Effector CD8-positive, alpha-beta T cell (primary cell): ENCODE measurements around the gene PTPRCAP.

ENCODE experiments used
- DNase-seq: peaks from one replicate; lab custom pipeline; 2025; lab: John Stamatoyannopoulos, UW

Gene PTPRCAP

DNA sequence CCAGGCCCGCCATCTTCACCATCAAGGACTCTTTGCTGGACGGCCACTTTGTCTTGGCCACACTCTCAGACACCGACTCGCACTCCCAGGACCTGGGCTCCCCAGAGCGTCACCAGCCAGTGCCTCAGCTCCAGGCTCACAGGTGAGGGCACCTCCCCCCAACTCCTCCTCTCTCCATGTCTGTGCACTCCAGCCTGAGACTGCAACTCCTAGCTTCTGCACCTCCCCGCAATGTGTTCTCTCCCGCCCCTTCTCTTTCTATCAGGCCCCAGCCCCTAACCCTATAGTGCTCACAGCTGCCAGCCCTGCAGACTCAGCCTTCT lies 41.3 kb downstream of the PTPRCAP start:
- no peak for DNase-seq

DNA sequence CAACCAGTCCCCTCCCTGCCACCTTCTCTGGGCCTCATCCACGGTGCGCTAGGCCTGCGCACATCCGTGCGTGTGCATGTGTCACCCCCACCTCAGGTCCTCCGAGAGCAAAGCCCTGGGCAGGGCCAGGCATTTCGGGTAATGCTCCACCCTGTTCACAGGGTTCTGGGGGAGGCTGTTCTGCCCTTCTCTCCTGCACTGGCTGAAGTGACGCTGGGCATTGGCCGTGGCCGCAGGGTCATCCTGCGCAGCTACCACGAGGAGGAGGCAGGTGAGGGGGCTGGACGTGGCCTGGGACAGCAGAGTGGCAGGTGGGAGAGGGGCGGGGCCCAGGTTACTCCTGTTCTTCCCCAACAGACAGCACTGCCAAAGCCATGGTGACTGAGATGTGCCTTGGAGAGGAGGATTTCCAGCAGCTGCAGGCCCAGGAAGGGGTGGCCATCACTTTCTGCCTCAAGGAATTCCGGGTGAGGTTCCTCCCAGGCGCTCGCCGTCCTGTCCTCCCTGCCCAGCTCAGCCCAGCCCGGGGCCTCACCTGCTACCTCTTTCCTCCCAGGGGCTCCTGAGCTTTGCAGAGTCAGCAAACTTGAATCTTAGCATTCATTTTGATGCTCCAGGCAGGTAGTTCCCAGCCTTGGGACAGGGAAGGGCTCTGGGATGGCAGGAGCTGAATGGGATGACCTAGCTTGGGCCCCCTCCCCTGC lies 41.8 kb downstream of the PTPRCAP start:
- DNase-seq = no peak

DNA sequence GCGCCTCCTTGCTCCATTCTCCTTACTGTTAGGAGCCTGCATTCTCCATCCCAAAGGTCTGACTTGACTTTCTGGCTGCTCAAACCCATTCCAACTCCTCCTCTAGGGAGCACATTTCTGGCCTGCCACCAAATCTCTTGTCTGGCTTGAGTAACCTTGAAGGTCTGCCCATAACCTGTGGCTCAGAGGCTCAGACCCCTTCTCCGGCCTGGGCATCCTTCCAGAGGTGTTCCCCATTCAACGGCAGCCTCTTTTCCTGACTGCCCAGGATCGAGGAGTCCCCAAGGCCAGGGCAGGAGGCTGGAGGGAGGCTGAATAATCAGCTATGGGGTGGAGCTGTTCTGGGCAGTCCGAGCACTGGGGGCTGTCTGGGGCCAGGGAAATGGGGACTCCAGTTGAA lies 43.5 kb downstream of the PTPRCAP start:
- DNase-seq = no peak

DNA sequence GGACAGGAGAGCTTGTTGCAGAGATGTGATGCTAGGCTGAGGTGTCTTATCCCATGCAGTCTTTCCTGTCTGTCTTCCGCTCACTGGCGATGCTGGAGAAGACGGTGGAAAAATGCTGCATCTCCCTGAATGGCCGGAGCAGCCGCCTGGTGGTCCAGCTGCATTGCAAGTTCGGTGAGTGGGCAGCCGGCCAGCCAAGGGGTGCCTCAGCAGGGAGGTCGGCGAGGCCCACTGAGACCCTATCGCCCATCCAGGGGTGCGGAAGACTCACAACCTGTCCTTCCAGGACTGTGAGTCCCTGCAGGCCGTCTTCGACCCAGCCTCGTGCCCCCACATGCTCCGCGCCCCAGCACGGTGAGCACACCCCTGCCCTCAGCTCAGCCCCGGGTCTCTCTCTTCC lies 44.0 kb downstream of the PTPRCAP start:
- no peak for DNase-seq

DNA sequence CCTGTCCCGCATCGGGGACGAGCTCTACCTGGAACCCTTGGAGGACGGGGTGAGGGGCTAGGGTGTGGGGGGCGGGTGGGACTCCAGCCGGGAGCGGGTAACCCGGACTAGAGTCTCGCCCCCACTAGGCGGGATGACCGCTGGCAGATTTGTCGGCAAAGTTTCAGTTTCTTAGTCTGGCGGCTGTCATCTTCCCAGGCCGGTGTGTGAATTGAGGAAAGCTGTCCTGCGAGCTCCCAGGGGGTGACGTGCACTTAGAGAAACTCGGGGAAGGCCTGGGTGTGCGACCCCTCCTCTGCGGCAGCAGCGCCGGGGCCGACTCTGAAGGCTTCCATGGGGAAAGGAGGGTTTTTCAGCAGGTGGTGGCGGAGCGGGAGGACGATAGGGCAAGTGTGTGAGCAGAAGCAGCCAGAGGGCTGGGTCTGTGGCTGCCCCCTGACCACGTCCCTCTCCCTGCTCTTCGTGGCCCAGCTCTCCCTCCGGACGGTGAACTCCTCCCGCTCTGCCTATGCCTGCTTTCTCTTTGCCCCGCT lies 45.2 kb downstream of the PTPRCAP start:
- DNase-seq = no peak

DNA sequence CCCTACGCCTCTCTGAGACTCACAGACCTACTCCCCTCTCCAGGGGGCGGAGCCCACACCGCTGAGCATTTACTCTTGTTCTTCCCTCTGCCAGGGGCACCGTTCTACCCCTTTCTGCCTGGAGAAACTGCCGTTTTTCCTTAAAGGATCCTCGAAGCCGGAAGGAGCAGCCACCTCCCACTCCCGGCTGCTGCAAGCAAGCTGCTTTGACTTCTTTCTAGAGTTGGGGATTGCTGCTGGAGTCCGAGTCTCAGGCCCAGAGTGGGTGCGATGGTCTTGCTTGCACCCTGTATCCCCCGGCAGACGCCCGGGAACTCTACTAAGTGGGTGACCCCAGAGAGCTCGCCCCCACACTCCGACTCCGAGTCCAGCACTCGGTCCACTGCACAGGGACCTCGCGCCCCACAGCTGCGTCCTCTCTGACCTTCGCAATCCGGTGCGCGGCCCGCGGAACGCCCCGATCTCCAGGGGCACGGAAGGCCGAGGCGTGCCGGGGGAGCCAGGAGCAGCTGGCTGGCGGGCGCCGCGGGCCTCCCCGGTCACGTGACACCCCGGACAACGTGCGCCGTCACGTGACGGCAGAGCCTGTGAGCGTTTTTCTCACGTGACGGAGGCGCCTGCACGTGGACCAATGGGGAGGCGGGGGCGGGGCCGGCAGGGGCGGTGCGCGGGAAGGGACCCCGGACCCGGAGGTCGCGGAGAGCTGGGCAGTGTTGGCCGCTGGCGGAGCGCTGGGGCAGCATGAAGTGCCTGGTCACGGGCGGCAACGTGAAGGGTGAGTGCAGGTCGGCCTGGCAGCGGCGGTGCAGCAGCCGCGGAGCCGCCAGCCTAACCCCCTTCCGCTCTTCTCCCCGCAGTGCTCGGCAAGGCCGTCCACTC lies 45.9 kb downstream of the PTPRCAP start, which contains the start of gene RAD9A:
RAD9A (plus strand) TSS at position 683 of the 879 bp plus-strand sequence; CDS start at position 742, 59 bp downstream.
- peak; percentile 90 for DNase-seq

DNA sequence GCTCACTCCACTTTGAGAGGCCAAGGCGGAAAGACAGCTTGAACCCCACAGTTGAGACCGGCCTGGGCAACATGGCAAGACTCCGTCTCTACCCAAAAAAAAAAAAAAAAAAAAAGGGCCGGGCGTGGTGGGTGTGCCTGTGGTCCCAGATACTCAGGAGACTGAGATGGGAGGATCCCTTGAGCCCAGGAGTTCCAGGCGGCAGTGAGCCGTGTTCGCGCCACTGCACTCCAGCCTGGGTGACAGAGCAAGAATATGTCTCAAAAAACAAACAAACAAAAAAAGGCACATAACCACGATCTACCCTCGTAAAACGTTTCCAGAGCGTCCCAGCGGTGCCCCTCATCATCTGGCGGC lies 46.6 kb downstream of the PTPRCAP start:
- no peak for DNase-seq

DNA sequence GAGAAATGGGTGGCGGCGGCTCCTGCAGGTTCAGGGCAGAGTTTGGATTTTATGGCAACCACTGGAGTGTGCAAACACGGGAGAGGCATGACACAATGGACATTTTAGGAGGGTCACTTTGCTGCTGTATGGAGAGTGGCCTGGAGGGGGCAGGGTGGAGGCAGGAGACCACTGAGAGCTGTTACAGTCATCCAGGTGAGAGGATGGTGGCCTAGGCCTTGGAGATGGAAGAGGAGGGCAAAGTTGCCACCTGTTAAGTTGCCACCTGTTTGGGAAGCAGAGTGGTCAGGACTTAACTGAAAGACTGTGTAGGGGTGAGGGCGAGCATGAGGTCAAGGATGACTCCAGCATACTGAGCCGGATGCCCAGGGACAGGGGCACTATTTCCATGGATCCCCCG lies 48.0 kb downstream of the PTPRCAP start:
- DNase-seq = peak; percentile 39

DNA sequence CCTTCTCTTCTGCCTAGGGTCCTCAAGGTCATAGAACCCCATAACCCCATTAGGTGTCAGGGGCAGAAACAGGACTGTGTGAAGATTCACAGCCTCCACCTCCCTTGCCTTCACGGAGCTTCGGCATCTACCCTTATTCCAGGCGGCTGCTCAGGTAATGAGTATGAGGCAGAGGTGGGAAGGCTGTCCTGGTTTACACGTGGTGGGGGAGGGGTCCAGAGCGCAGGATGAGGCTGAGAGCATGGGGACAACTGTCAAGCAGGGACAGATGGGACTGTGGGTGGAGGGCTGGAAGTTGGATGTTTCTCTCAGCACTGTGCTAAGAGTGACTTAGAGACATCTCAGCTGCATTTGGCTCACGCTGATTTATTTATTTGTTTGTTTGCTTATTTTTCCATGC lies 50.0 kb downstream of the PTPRCAP start:
- DNase-seq = no peak

DNA sequence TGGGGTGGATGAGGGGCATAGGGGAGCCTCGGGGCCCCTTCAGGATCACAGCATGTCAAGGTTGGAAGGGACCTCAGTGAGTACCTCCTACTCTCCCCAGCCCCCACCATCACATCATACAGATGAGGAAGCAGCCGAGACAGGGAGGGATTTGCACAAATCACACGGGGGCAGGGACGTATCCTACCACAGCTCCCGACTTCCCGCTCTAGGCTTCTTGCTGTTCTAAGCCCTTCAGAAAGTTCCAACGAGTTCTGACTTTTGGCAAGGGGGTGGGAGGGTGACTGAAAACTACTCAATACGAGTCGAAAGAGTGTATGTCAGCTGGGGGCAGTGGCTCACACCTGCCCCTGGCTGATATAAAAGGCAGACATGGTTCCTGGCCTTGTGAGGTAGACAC lies 50.4 kb downstream of the PTPRCAP start:
- no peak for DNase-seq
